HepG2 (cell line): Measurements from ENCODE around the gene NDST1.

Experiments
- NFIC ChIP-seq: IDR thresholded peaks from 2 replicates; pipeline ENCODE4 v1.6.1; 2012; ENCODE audit warnings: mild to moderate bottlenecking, low read length, inconsistent platforms
- POLR2A ChIP-seq, 2 experiments: IDR thresholded peaks; 2 replicates each; pipeline ENCODE4 v1.6.1; 2011; ENCODE audit warnings: low read depth in 2 of 2, low read length in 2 of 2, mild to moderate bottlenecking in 1 of 2, moderate library complexity in 1 of 2; ENCODE audit not compliant: insufficient read depth in 1 of 2

DNA sequence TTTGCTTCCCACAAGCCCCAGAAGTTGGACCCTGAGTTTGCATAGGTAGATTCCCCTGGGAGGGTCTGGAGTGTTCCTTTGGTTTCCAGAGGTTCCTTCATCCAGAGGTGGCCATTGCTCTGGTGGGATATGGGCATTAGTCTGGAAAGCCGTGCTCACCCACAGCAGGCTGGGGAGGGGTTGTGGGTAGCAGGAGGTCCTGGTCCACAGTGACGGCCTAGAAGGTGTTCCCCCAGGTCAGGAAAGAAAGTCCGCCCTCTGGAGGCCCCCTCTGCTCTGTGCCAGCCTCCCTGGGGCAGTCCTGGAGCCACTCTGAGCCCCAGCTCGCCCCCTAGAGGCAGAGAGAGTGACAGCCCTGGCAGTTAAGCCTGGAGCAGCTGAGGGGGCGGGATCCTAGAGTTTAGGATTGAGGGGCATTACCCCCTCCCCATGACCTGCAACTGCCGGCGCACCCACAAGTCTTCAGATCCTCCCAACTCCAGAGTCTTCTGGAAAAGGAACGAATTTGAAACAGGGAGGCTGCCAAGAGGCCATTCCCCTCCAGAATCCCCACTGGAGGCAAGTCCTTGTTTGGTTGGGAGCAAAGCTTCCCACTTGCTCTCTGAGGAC is 36.8 kb downstream of the NDST1 start:
- TF ChIP-seq POLR2A (IDR thresholded peaks at IDR 0.05; ENCODE audit: insufficient read depth in 1 of 2, low read depth in 2 of 2, low read length in 2 of 2): peak in 1 of 2 experiments; percentile 31; a peak in 1 of 4 replicates
- TF ChIP-seq NFIC: no peak
